ENCODE data around the gene LDLRAD4.

Gene LDLRAD4

GRCh38 chr18:13416848-13417247 lies 198.3 kb downstream of the LDLRAD4 start:
- H2BK5ac ChIP-seq (ENCODE audit: low read length) = no peak overlapping the region
- WGBS, 2 donors (ENCODE audit: extremely low coverage in 2 of 2, insufficient read length in 2 of 2, insufficient replicate concordance in 1 of 2) = no CpG with 5 or more reads among the region's 3 CpGs
- H3K4me2 ChIP-seq (ENCODE audit: insufficient read depth, low read length, poor library complexity, severe bottlenecking) = no peak overlapping the region

GRCh38 chr18:13418013-13418710 lies 199.6 kb downstream of the LDLRAD4 start:
- no peak overlapping the region for H3K23ac ChIP-seq (ENCODE audit: low read depth, low read length, poor library complexity)
- no peak overlapping the region for H4K91ac ChIP-seq (ENCODE audit: low read depth, low read length, poor library complexity)
- H3K14ac ChIP-seq (ENCODE audit: low read length) = no peak overlapping the region
- no peaks in the 10 kb centered on the region for H3K27me3 ChIP-seq (ENCODE audit: control insufficient read depth in 3 of 3, insufficient read depth in 3 of 3, low read depth in 1 of 3, low read length in 3 of 3)
- no peak overlapping the region for H3K4me2 ChIP-seq (ENCODE audit: insufficient read depth, low read length, poor library complexity, severe bottlenecking)
- no peak overlapping the region for H3K4ac ChIP-seq (ENCODE audit: low read length)
- no CpG with 5 or more reads among the region's 11 CpGs for WGBS, 2 donors (ENCODE audit: extremely low coverage in 2 of 2, insufficient read length in 2 of 2, insufficient replicate concordance in 1 of 2)
- H3K4me3 ChIP-seq (ENCODE audit: low read length in 2 of 2) = no peak overlapping the region
- no peak overlapping the region for H2BK5ac ChIP-seq (ENCODE audit: low read length)
- H3K4me1 ChIP-seq (ENCODE audit: control insufficient read depth in 2 of 2, insufficient read depth in 1 of 2, low read depth in 1 of 2, low read length in 2 of 2) = peaks cover 0 to 7% of the 10 kb centered on the region in 2 donors
- H2BK15ac ChIP-seq (ENCODE audit: low read length) = no peak overlapping the region
- H3K18ac ChIP-seq (ENCODE audit: low read length) = no peak overlapping the region
- H2BK120ac ChIP-seq (ENCODE audit: low read depth, low read length) = no peak overlapping the region
- DNase-seq (ENCODE audit: low spot score) = no peak
- H2AFZ ChIP-seq (ENCODE audit: low read length) = no peak overlapping the region
- peak overlapping the region; percentile 22 for H2AK5ac ChIP-seq (ENCODE audit: low read depth, low read length)
- H3K9me3 ChIP-seq (replicated peaks in 1 of 2; ENCODE audit: control insufficient read depth in 2 of 2, insufficient read depth in 1 of 2, low read depth in 1 of 2, low read length in 2 of 2) = peaks cover 0 to 2% of the 10 kb centered on the region in 2 donors
- H3K79me1 ChIP-seq (ENCODE audit: low read depth, low read length) = no peaks in the 10 kb centered on the region
- H4K8ac ChIP-seq (ENCODE audit: low read depth, low read length) = no peak overlapping the region
- no peak overlapping the region for H2BK12ac ChIP-seq (ENCODE audit: low read length)
- H3K27ac ChIP-seq (replicated peaks; ENCODE audit: low read length) = no peak overlapping the region
- no peaks in the 10 kb centered on the region for H3K36me3 ChIP-seq (replicated peaks in 1 of 2; ENCODE audit: control insufficient read depth in 2 of 2, insufficient read depth in 2 of 2, low read length in 2 of 2)
- H3K9ac ChIP-seq (ENCODE audit: low read depth, low read length, poor library complexity) = no peak overlapping the region

More at GRCh38 chr18:13416848-13417247, 198.3 kb downstream of the LDLRAD4 start:
- Histone ChIP-seq H3K79me1 (ENCODE audit: low read depth, low read length) (no peaks in the 10 kb centered on the region), H3K4me3 (ENCODE audit: low read length in 2 of 2) (no peak overlapping the region), H3K27me3 (ENCODE audit: control insufficient read depth in 3 of 3, insufficient read depth in 3 of 3, low read depth in 1 of 3, low read length in 3 of 3) (no peaks in the 10 kb centered on the region), H3K9ac (ENCODE audit: low read depth, low read length, poor library complexity) (no peak overlapping the region), H3K27ac (replicated peaks; ENCODE audit: low read length) (no peak overlapping the region), H3K18ac (ENCODE audit: low read length) (no peak overlapping the region), H3K9me3 (replicated peaks in 1 of 2; ENCODE audit: control insufficient read depth in 2 of 2, insufficient read depth in 1 of 2, low read depth in 1 of 2, low read length in 2 of 2) (no peaks in the 10 kb centered on the region), H3K23ac (ENCODE audit: low read depth, low read length, poor library complexity) (no peak overlapping the region), H2BK15ac (ENCODE audit: low read length) (no peak overlapping the region), H4K91ac (ENCODE audit: low read depth, low read length, poor library complexity) (no peak overlapping the region), H4K8ac (ENCODE audit: low read depth, low read length) (no peak overlapping the region), H2AFZ (ENCODE audit: low read length) (no peak overlapping the region), H3K14ac (ENCODE audit: low read length) (no peak overlapping the region), H3K36me3 (replicated peaks in 1 of 2; ENCODE audit: control insufficient read depth in 2 of 2, insufficient read depth in 2 of 2, low read length in 2 of 2) (no peaks in the 10 kb centered on the region), H3K4me1 (ENCODE audit: control insufficient read depth in 2 of 2, insufficient read depth in 1 of 2, low read depth in 1 of 2, low read length in 2 of 2) (peaks cover 0 to 7% of the 10 kb centered on the region in 2 donors), H2BK12ac (ENCODE audit: low read length) (no peak overlapping the region), H2AK5ac (ENCODE audit: low read depth, low read length) (no peak overlapping the region), H3K4ac (ENCODE audit: low read length) (no peak overlapping the region), H2BK120ac (ENCODE audit: low read depth, low read length) (no peak overlapping the region)
- DNase-seq (ENCODE audit: low spot score) = no peak

GRCh38 chr18:13420969-13421686 lies 202.6 kb downstream of the LDLRAD4 start:
- peak overlapping the region; percentile 74 for H3K18ac ChIP-seq (ENCODE audit: low read length)
- no peak overlapping the region for H3K14ac ChIP-seq (ENCODE audit: low read length)
- H2BK5ac ChIP-seq (ENCODE audit: low read length) = peak overlapping the region; percentile 16
- H3K36me3 ChIP-seq (replicated peaks in 1 of 2; ENCODE audit: control insufficient read depth in 2 of 2, insufficient read depth in 2 of 2, low read length in 2 of 2) = no peaks in the 10 kb centered on the region
- no peak overlapping the region for H4K91ac ChIP-seq (ENCODE audit: low read depth, low read length, poor library complexity)
- H2AFZ ChIP-seq (ENCODE audit: low read length) = no peak overlapping the region
- no peak overlapping the region for H2BK120ac ChIP-seq (ENCODE audit: low read depth, low read length)
- H3K4ac ChIP-seq (ENCODE audit: low read length) = no peak overlapping the region
- no peak overlapping the region for H2BK12ac ChIP-seq (ENCODE audit: low read length)
- peaks cover 0 to 2% of the 10 kb centered on the region in 2 donors for H3K9me3 ChIP-seq (replicated peaks in 1 of 2; ENCODE audit: control insufficient read depth in 2 of 2, insufficient read depth in 1 of 2, low read depth in 1 of 2, low read length in 2 of 2)
- H3K4me2 ChIP-seq (ENCODE audit: insufficient read depth, low read length, poor library complexity, severe bottlenecking) = no peak overlapping the region
- peak overlapping the region; percentile 86 for H3K23ac ChIP-seq (ENCODE audit: low read depth, low read length, poor library complexity)
- no CpG with 5 or more reads among the region's 19 CpGs for WGBS, 2 donors (ENCODE audit: extremely low coverage in 2 of 2, insufficient read length in 2 of 2, insufficient replicate concordance in 1 of 2)
- no peak overlapping the region for H3K4me3 ChIP-seq (ENCODE audit: low read length in 2 of 2)
- no peak overlapping the region for H2BK15ac ChIP-seq (ENCODE audit: low read length)
- no peak overlapping the region for H3K27ac ChIP-seq (replicated peaks; ENCODE audit: low read length)
- H3K4me1 ChIP-seq (ENCODE audit: control insufficient read depth in 2 of 2, insufficient read depth in 1 of 2, low read depth in 1 of 2, low read length in 2 of 2) = peaks cover 0 to 6% of the 10 kb centered on the region in 2 donors
- DNase-seq (ENCODE audit: low spot score) = no peak
- H3K9ac ChIP-seq (ENCODE audit: low read depth, low read length, poor library complexity) = no peak overlapping the region
- no peak overlapping the region for H4K8ac ChIP-seq (ENCODE audit: low read depth, low read length)
- H2AK5ac ChIP-seq (ENCODE audit: low read depth, low read length) = peak overlapping the region; percentile 51
- no peaks in the 10 kb centered on the region for H3K79me1 ChIP-seq (ENCODE audit: low read depth, low read length)
- H3K27me3 ChIP-seq (ENCODE audit: control insufficient read depth in 3 of 3, insufficient read depth in 3 of 3, low read depth in 1 of 3, low read length in 3 of 3) = no peaks in the 10 kb centered on the region

GRCh38 chr18:13422541-13423147 lies 204.1 kb downstream of the LDLRAD4 start:
- Histone ChIP-seq H4K8ac (ENCODE audit: low read depth, low read length) (no peak overlapping the region), H2BK5ac (ENCODE audit: low read length) (no peak overlapping the region), H3K27me3 (ENCODE audit: control insufficient read depth in 3 of 3, insufficient read depth in 3 of 3, low read depth in 1 of 3, low read length in 3 of 3) (no peaks in the 10 kb centered on the region), H3K9me3 (replicated peaks in 1 of 2; ENCODE audit: control insufficient read depth in 2 of 2, insufficient read depth in 1 of 2, low read depth in 1 of 2, low read length in 2 of 2) (peaks cover 0 to 2% of the 10 kb centered on the region in 2 donors), H3K27ac (replicated peaks; ENCODE audit: low read length) (no peak overlapping the region), H3K4me3 (ENCODE audit: low read length in 2 of 2) (peak overlapping the region in 1 of 2 donors; percentile 8), H2AFZ (ENCODE audit: low read length) (no peak overlapping the region), H4K91ac (ENCODE audit: low read depth, low read length, poor library complexity) (no peak overlapping the region), H2BK12ac (ENCODE audit: low read length) (no peak overlapping the region), H2BK15ac (ENCODE audit: low read length) (no peak overlapping the region), H3K4ac (ENCODE audit: low read length) (no peak overlapping the region), H3K4me1 (ENCODE audit: control insufficient read depth in 2 of 2, insufficient read depth in 1 of 2, low read depth in 1 of 2, low read length in 2 of 2) (peaks cover 0 to 6% of the 10 kb centered on the region in 2 donors), H3K79me1 (ENCODE audit: low read depth, low read length) (no peaks in the 10 kb centered on the region), H3K4me2 (ENCODE audit: insufficient read depth, low read length, poor library complexity, severe bottlenecking) (no peak overlapping the region), H3K18ac (ENCODE audit: low read length) (no peak overlapping the region), H3K23ac (ENCODE audit: low read depth, low read length, poor library complexity) (no peak overlapping the region), H2BK120ac (ENCODE audit: low read depth, low read length) (no peak overlapping the region), H3K36me3 (replicated peaks in 1 of 2; ENCODE audit: control insufficient read depth in 2 of 2, insufficient read depth in 2 of 2, low read length in 2 of 2) (no peaks in the 10 kb centered on the region), H3K14ac (ENCODE audit: low read length) (no peak overlapping the region), H2AK5ac (ENCODE audit: low read depth, low read length) (no peak overlapping the region), H3K9ac (ENCODE audit: low read depth, low read length, poor library complexity) (no peak overlapping the region)
- DNase-seq (ENCODE audit: low spot score) = no peak
- WGBS, 2 donors (ENCODE audit: extremely low coverage in 2 of 2, insufficient read length in 2 of 2, insufficient replicate concordance in 1 of 2) = no CpG with 5 or more reads among the region's 5 CpGs
